HG02763 (cell line): ENCODE data around the gene DSC2.

Experiments
- ATAC-seq: cut with Tn5 transposase; IDR thresholded peaks from one replicate; pipeline ENCODE4 v1.9.1; 2021; ENCODE audit warnings: mild to moderate bottlenecking, moderate library complexity; ENCODE audit not compliant: unreplicated experiment

Gene DSC2

DNA sequence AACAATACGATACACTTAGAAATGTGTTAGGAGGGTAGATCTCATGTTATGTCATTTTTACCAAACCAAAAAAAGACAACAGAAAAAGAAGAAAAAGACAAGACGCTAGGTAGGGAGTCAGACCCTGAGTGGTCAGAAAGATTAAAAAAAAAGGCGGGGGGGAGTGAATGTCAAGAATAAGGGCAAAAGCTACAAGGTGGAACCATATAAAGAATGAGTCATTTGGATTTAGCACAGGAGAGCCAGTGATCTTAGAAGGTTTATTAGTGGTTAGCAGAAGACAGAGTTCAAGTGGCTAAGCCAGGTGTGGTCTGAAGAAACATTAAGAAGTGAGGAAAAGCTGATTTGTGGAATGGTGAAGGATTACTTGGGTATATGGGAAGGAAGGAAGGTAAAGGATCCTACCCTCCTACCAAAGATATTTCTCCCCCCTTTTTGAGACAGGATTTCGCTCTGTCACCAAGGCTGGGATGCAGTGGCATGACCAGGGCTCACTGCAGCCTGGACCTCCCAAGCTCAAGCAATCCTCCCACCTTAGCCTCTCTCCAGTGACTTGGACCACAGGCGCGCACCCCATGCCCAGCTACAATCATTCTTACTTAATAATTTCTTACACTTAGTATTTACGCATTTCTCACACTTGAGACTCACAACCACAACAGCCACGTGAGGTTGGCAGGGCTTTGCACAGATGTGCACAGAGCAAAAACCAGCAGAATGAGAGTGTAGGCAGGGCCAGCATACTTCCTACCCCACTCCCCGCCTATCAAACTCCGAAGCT, 2.6 kb downstream of the DSC2 start:
- ATAC-seq: no peak

DNA sequence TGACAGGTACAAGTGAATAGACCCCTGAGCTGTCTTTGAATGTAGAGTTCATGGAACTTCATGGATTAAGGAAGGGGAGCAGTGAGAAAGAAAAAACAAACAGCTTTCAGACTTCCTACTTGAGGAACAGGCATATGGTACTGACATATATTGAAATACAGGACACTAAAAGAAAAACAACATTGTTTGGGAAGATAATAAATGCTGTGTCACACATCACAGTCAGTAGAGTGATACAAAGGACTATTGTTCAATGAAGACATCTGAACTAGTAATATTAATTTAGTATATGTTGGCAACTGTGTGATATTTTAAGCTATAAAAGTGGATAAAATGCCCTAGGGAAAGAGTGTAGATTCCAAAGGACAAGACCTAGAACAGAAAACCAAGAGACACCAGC, 3.3 kb downstream of the DSC2 start:
- ATAC-seq: no peak

- ATAC-seq: no peak
Observed at GRCh38 chr18:31097666-31098065, 4.6 kb downstream of the DSC2 start.

DNA sequence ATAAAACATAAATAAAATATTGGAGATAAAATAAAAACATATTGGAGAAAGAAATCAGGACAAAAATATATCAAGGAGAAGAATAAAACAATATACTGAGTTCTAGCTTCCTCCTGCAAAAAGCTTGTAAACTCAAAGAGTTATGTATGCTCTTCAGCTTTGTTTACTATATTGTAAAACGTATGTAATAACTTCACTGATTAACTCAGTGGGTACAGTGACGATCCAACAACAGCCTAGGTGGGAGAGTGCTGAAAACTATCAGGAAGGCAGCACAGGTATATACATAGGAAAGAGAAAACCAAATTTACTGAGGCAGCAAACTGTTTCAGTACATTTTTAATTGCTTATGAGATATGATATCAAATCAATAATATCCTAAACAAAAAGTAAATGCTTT, 8.3 kb downstream of the DSC2 start:
- no peak for ATAC-seq

- ATAC-seq: no peak
Observed at GRCh38 chr18:31093294-31093693, 8.9 kb downstream of the DSC2 start.

DNA sequence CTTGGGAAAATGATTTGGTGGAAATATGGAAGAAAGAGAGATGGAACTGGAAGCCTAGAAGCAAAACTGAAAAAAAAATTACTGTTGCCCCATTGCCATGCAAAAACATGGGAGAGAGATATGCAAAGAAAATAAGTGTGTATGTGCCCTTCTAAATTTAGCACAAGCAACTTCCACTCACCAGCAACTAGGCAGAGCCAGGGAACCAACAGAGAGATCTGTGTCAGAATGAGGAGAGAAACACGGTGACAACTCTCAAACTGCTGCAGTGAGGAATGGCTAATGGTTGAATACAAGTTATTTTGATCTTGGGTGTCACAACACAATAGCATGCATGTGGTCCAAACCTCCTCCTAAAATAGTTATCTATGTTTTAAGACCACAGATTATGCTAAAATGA, 10.9 kb downstream of the DSC2 start:
- ATAC-seq: no peak

- ATAC-seq: no peak
Observed at GRCh38 chr18:31088532-31088931, 13.7 kb downstream of the DSC2 start.

DNA sequence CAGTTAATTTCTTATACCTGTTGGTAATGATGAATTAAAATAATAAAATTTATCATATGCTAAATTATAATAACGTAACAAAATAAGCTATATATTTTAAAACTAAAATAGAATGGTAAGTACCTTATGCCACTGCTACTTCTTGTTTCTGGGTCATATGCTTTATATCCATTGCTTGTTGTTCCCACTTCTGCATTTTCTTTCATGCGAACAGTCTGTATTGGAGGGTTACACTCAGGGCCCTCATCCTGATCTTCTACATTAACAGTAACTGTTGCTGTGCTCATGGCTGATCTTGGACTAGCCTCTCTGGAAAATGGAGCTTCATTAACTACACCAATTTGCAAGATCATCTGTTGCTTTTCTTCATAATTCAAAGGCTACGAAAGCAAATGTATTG, 22.2 kb downstream of the DSC2 start:
- no peak for ATAC-seq

GRCh38 chr18:31077878-31078277, 24.3 kb downstream of the DSC2 start:
- no peak for ATAC-seq

GRCh38 chr18:31072175-31072574, 30.0 kb downstream of the DSC2 start:
- ATAC-seq: no peak

DNA sequence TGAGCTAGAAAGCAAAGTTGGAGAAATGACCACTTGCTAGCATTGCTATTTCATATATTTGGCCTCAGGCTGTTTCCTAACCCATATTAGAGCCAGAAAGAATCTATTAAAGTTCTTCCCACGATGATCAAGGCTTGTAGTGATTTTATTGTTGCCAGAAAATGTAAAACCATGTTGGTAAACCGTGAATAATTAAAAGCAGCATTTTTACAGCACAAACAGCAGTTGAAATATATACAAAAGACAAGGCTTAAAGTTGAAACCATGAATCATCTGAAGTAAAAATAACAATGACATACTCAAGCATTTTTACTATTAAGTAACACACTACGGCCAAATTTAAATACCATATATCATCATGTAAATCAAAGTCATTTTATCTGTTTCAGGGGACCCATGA, 32.0 kb downstream of the DSC2 start:
- ATAC-seq: no peak

DNA sequence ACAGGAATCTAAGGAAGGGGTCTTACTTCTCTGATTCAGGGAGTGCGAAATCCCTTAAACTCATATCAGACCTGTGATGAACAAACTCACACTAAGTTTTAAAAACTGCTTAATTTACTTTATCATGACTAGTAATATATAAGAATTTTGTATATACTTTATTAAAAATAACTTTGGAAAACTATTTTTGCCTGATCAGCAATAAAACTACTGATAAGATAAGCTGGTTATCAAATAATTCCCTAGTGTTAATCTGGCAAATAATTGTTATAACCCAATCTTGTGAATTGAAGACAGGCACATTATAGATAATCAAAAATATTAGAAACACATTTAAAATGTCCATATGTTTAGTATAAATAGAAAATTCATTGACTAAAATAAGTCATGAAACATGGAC, 36.0 kb downstream of the DSC2 start:
- no peak for ATAC-seq

GRCh38 chr18:31065036-31065773, 37.0 kb downstream of the DSC2 start:
- ATAC-seq: no peak

DNA sequence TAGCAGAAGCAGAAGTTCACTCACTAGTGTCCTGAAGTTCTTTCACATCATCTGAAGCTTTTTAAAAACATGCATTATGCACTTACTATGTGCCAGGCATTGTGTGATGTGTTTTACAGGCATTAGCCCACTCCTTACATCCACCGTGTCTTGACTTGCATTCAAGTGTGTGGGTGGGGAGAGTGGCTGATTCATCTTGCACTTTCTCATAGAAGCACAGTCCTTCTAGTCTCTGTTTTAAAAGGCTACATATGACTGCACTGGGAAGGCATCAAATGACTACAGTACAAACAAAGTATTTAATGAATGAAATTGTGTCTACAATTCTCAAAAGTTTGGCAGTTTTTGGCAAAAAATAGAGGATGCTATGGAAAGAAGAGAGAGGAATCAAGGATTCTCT, 38.1 kb downstream of the DSC2 start:
- ATAC-seq: peak; percentile 64

- ATAC-seq: no peak
Observed at GRCh38 chr18:31061945-31062344, 40.3 kb downstream of the DSC2 start.

- ATAC-seq: no peak
Observed at GRCh38 chr18:31058897-31059296, 43.3 kb downstream of the DSC2 start.

DNA sequence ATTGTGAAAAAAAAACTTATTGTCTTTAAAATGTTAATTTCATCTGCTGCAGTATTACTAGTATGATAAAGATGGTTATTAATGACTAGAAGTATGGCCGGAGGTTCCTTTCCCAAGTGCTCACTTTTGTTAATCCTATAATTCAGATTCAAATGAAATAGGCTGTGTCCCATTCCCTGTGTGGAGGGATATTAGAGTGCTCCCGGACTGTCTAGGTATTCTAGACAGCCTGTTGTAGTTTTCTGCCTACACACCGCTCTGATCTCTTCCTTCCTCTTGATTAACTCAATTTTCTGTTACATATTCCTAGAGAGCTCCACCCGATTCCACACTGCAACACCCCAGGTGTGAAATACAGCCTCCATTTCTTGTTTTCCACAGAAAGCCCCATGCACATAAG, 44.3 kb downstream of the DSC2 start:
- no peak for ATAC-seq

DNA sequence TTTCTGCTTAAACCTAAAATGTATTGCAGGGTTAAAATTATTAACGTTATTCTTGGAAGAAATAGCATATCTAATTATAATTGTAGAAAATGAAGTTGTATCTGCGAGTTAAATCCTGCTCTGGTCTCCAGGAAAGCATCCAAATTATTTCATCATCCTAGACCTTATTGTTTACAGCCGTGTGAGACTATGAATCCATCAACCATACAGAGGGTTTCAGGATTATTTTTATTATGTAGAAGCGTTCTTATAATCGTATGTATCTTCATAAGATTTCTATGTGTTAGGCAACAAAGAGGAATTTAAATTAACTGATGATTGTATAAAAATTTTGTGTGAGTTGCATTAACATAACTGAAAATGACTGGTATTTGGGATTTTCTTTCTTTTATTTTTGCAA, 45.2 kb downstream of the DSC2 start:
- ATAC-seq: no peak

GRCh38 chr18:31056296-31056695, 45.9 kb downstream of the DSC2 start:
- ATAC-seq: no peak

- ATAC-seq: no peak
Observed at GRCh38 chr18:31050635-31051034, 51.6 kb downstream of the DSC2 start.

DNA sequence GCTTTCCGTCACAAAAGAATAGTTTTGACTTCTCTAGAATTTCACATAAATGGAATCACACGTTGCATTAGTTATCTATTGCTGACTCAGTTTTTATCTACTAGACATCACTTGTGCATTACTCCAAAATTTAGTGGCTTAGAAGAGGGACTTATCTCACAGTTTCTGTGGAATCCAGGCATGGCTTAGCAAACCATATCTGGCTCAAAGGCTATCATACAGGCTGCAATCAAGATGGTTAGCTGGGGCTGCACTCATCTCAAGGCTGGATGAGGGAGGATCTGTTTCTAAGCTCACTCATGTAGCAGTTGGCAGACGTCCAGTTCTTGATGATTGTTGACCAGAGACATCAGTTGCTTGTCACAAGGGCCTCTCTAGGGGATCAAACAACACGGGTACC, 53.0 kb downstream of the DSC2 start:
- no peak for ATAC-seq

DNA sequence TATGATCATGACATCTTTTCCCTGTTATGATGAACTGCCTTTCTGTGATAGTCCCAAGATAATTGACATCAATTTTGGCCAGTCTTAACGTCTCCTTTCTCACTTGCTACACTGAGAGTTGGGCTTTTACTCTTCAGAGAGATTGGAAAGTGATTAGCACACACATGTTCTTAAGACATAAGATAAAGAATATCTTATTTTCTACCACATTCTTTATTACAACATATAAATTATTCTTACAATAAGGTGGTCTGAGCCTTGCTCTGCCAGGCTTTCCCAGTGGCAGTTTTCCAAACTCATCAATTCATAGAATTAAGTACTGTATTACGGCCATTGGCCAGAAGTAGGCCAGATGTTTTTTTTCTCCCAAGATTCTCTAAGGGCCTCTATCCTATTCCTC, 54.0 kb downstream of the DSC2 start:
- ATAC-seq: no peak

- ATAC-seq: no peak
Observed at GRCh38 chr18:31046916-31047315, 55.3 kb downstream of the DSC2 start.
